B cell (primary cell): ENCODE data around the gene CDO1. TPM values are rescaled to one million over a fixed set of nuclear protein-coding genes. Genes with fewer than 3 reads are reported as not detected.

Experiments used
- ATAC-seq: fragments of 200-7000 bp; cut with Tn5 transposase; one replicate; pipeline ENCODE4 v1.10.0; 2021; ENCODE audit warnings: low read depth, mild to moderate bottlenecking, moderate number of reproducible peaks, moderate library complexity
- CTCF ChIA-PET: fragments of 350-600 bp; sonication (Branson Sonifier 250); formaldehyde crosslinking; loops from one replicate; lab custom pipeline; 2021; ENCODE audit warnings: antibody characterized with exemption, inconsistent platforms; lab: Charles Lee
- POLR2A ChIA-PET: fragments of 350-600 bp; sonication (Branson Sonifier 250); formaldehyde crosslinking; loops from one replicate; lab custom pipeline; 2021; ENCODE audit warnings: antibody characterized with exemption; lab: Charles Lee
- DNase-seq: peaks from one replicate; pipeline ENCODE4 v3.0.0; 2013
- H2AFZ ChIP-seq: 2 replicates; pipeline ENCODE4 v1.6.1; 2012; ENCODE audit warnings: mild to moderate bottlenecking, low read depth, low read length; ENCODE audit not compliant: insufficient read depth, poor library complexity, severe bottlenecking
- H3K27ac ChIP-seq, 2 donors: 1 replicate in 1 of 2; 2 replicates in 1 of 2; pipeline ENCODE4 v1.5.1; 2012 to 2013; ENCODE audit warnings: low read length in 2 of 2, mild to moderate bottlenecking in 2 of 2, moderate library complexity in 1 of 2
- H3K27me3 ChIP-seq, 4 experiments: fragments of 200-600 bp in 1 of 4; sonication (generic) in 1 of 4; replicated peaks in 1 of 4; 1 replicate in 2 of 4; 2 replicates in 2 of 4; pipeline versions ENCODE4 v1.6.1 to v1.7.0; 2013 to 2016; ENCODE audit warnings: low read length in 3 of 4, mild to moderate bottlenecking in 2 of 4, mixed read lengths in 1 of 4, moderate library complexity in 1 of 4; ENCODE audit not compliant: insufficient read depth in 4 of 4, control insufficient read depth in 3 of 4; ENCODE audit errors: control extremely low read depth in 1 of 4
- H3K36me3 ChIP-seq, 2 experiments: replicated peaks in 1 of 2; 1 replicate in 1 of 2; 2 replicates in 1 of 2; pipeline versions ENCODE4 v1.6.1 to v1.7.1; 2013; ENCODE audit warnings: low read length in 1 of 2; ENCODE audit not compliant: insufficient read depth in 2 of 2, control insufficient read depth in 1 of 2; ENCODE audit errors: control extremely low read depth in 1 of 2, extremely low read depth in 1 of 2
- H3K4me1 ChIP-seq, 2 donors: fragments of 200-600 bp in 1 of 2; sonication (generic) in 1 of 2; 1 replicate in 1 of 2; 2 replicates in 1 of 2; pipeline versions ENCODE4 v1.5.1 to v1.6.1; 2013 to 2017; ENCODE audit warnings: low read length in 2 of 2; ENCODE audit not compliant: control insufficient read depth in 2 of 2, insufficient read depth in 2 of 2
- H3K4me2 ChIP-seq: replicated peaks from 2 replicates; pipeline ENCODE3; 2012; ENCODE audit warnings: mild to moderate bottlenecking, low read depth, low read length; ENCODE audit not compliant: poor library complexity, severe bottlenecking
- H3K4me3 ChIP-seq, 5 experiments: fragments of 200-600 bp in 1 of 5; sonication (generic) in 1 of 5; 1 replicate in 3 of 5; 2 replicates in 2 of 5; pipeline versions ENCODE4 v1.5.1 to v1.7.0; 2011 to 2016; ENCODE audit warnings: low read length in 4 of 5, mild to moderate bottlenecking in 4 of 5, low read depth in 2 of 5, control low read depth in 1 of 5, moderate library complexity in 1 of 5; ENCODE audit not compliant: insufficient read depth in 1 of 5; ENCODE audit errors: control extremely low read depth in 1 of 5, extremely low read depth in 1 of 5
- H3K79me2 ChIP-seq: fragments of 200-600 bp; sonication (generic); one replicate; pipeline ENCODE4 v1.6.0; 2016; ENCODE audit warnings: low read length; ENCODE audit not compliant: control insufficient read depth, insufficient read depth
- H3K9ac ChIP-seq: fragments of 200-600 bp; sonication (generic); 2 replicates; pipeline ENCODE4 v1.6.1; 2017; ENCODE audit warnings: mild to moderate bottlenecking, low read length, moderate library complexity
- H3K9me3 ChIP-seq, 3 donors: one replicate each; pipeline versions ENCODE4 v1.6.1 to v1.7.1; 2013; ENCODE audit warnings: low read length in 2 of 3; ENCODE audit not compliant: control insufficient read depth in 2 of 3, insufficient read depth in 1 of 3; ENCODE audit errors: control extremely low read depth in 1 of 3
- H4K20me1 ChIP-seq: 2 replicates; pipeline ENCODE4 v1.6.0; 2012; ENCODE audit warnings: mild to moderate bottlenecking, low read length; ENCODE audit not compliant: insufficient read depth, control insufficient read depth, poor library complexity, severe bottlenecking
- H3K27ac Mint-ChIP-seq: one replicate; pipeline ENCODE4 v1.8.0; 2021; ENCODE audit warnings: mixed read lengths
- H3K27me3 Mint-ChIP-seq: one replicate; pipeline ENCODE4 v1.8.0; 2021; ENCODE audit warnings: mixed read lengths
- H3K4me1 Mint-ChIP-seq: one replicate; pipeline ENCODE4 v1.8.0; 2021; ENCODE audit warnings: mixed read lengths
- H3K4me3 Mint-ChIP-seq: one replicate; pipeline ENCODE4 v1.8.0; 2021; ENCODE audit warnings: mixed read lengths
- H3K9me3 Mint-ChIP-seq: one replicate; pipeline ENCODE4 v1.8.0; 2022; ENCODE audit warnings: mixed read lengths; ENCODE audit not compliant: insufficient read depth
- CTCF ChIP-seq: fragments of 200-600 bp; IDR thresholded peaks from one replicate; pipeline ENCODE4 v1.8.0; 2022; ENCODE audit warnings: antibody characterized with exemption, mild to moderate bottlenecking
- EZH2 ChIP-seq: IDR thresholded peaks from 2 replicates; pipeline ENCODE4 v1.6.1; 2012; ENCODE audit warnings: borderline replicate concordance, low read depth, mild to moderate bottlenecking, moderate library complexity, low read length; ENCODE audit not compliant: insufficient read depth, poor library complexity, severe bottlenecking
- WGBS: methylation state at CpG from one replicate; pipeline ENCODE4 v1.1.5; 2013; ENCODE audit warnings: missing lambda C conversion rate; ENCODE audit not compliant: insufficient coverage; 5-methylcytosine and 5-hydroxymethylcytosine counted together
- intact Hi-C: fragments of 100-400 bp; cut with micrococcal nuclease; formaldehyde crosslinking; loops from one replicate; pipeline ENCODE4 v1.10.0; 2022
- polyA plus RNA-seq: library from polyadenylated mRNA; depleted of rRNA; stranded (reverse); fragments of >200 nt; gene quantifications from 2 replicates; pipeline ENCODE4 v1.2.3, GENCODE V29; 2012
- total RNA-seq, 2 donors: library from RNA; stranded (reverse); fragments of 120-200 nt in 1 of 2; gene quantifications; 1 replicate in 1 of 2; 2 replicates in 1 of 2; pipeline versions ENCODE4 v1.2.3 to v1.2.4, GENCODE V29; 2013 to 2022

CDO1 gene
- total and polyA plus RNA-seq, 2 donors (not counting 1 experiment from before 2014, with no cell fraction given) = not detected

DNA sequence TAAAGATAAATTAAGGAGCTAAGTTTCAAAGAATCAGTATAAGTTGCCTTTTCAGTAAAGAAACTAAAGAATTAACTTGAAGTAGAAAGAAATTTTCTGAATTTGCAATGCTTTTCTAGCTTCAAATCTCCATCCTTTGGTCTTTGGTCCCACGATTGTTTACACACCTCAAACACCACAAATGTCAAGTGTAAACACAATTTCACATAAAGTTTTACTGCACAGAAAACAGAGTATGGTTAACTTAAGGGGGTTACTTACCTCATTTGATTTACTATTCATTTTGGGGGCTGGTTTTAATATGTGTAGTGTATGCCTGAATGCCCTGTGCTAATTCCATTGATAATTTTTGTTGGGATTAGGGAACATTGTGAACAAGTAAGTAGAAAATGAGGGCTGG lies 4.1 kb downstream of the CDO1 start:
- Histone ChIP-seq H3K27ac (no peak overlapping the region), H2AFZ (no peak overlapping the region), H4K20me1 (no peaks in the 10 kb centered on the region), H3K4me2 (no peak overlapping the region), H3K4me3 (no peak overlapping the region), H3K36me3 (no peaks in the 10 kb centered on the region), H3K79me2 (no peaks in the 10 kb centered on the region), H3K27me3 (peaks cover 0 to 35% (median 29%) of the 10 kb centered on the region in 4 experiments), H3K9ac (no peak overlapping the region), H3K4me1 (peaks cover 19 to 22% of the 10 kb centered on the region in 2 donors), H3K9me3 (peaks cover 0 to 12% (median 0%) of the 10 kb centered on the region in 3 donors)
- no CpG with 5 or more reads among the region's 1 CpG for WGBS
- Mint-ChIP-seq H3K27ac (no peak overlapping the region), H3K27me3 (peaks cover 55% of the 10 kb centered on the region), H3K4me1 (peaks cover 18% of the 10 kb centered on the region), H3K4me3 (no peak overlapping the region), H3K9me3 (no peaks in the 10 kb centered on the region)
- ATAC-seq (no peak), DNase-seq (no peak)
- ChIA-PET CTCF (no interaction called here), POLR2A (no interaction called here)
- TF ChIP-seq EZH2 = no peak
- no peak for TF ChIP-seq CTCF
- intact Hi-C loops = no loop called here

DNA sequence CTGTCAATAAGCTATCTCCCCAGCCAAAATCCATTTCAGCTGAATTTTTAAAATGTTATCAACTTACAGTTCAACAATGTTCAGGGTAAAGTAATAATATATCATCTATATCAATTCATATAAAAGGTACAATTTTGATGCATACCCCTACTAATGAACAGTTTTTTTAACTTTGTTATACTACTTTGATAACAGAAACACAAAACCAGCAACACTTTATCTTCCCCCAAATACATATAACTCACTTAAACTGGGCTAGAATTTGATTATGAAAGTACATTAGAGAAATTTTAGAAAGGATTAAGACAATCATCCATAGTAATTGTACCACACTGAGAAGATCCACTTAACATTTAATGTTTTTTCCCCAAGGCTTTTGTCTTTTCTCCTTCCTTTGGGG lies 5.1 kb downstream of the CDO1 start:
- no peaks in the 10 kb centered on the region for H3K9me3 Mint-ChIP-seq
- ChIA-PET CTCF (no interaction called here), POLR2A (no interaction called here)
- Histone ChIP-seq H3K4me3 (no peak overlapping the region), H3K4me1 (peaks cover 13 to 17% of the 10 kb centered on the region in 2 donors), H4K20me1 (no peaks in the 10 kb centered on the region), H3K36me3 (no peaks in the 10 kb centered on the region), H3K27ac (no peak overlapping the region), H3K79me2 (no peaks in the 10 kb centered on the region), H3K9me3 (peaks cover 0 to 8% (median 0%) of the 10 kb centered on the region in 3 donors), H3K27me3 (peaks cover 0 to 29% (median 24%) of the 10 kb centered on the region in 4 experiments), H3K4me2 (no peak overlapping the region), H3K9ac (no peak overlapping the region), H2AFZ (no peak overlapping the region)
- no peak for TF ChIP-seq EZH2
- no peak for TF ChIP-seq CTCF
- no peak overlapping the region for H3K27ac Mint-ChIP-seq
- intact Hi-C loops = no loop called here
- no peak for DNase-seq
- H3K4me1 Mint-ChIP-seq = peaks cover 13% of the 10 kb centered on the region
- H3K4me3 Mint-ChIP-seq = no peak overlapping the region
- ATAC-seq = no peak
- peaks cover 52% of the 10 kb centered on the region for H3K27me3 Mint-ChIP-seq
